Body of pancreas (tissue), 4 donors: ENCODE data around the gene METTL8. TPM values are rescaled to one million over a fixed set of nuclear protein-coding genes. Genes with fewer than 3 reads are reported as not detected.

ENCODE experiments used
- ATAC-seq: fragments of 150-250 bp; one replicate; pipeline ENCODE4 v1.9.1; 2016
- DNase-seq, 4 donors: peaks; one replicate each; pipeline ENCODE4 v3.0.0-alpha.2; 2019
- H3K27ac ChIP-seq, 4 donors: fragments of 200-600 bp; sonication (generic); 1 replicate in 3 of 4; 2 replicates in 1 of 4; pipeline versions ENCODE4 v1.5.1 to v1.6.1; 2016 to 2019; ENCODE audit warnings: mild to moderate bottlenecking in 1 of 4, mixed read lengths in 1 of 4, moderate library complexity in 1 of 4
- H3K27me3 ChIP-seq, 2 donors: fragments of 200-600 bp; sonication (generic); one replicate each; pipeline ENCODE4 v1.6.0; 2016; ENCODE audit warnings: mild to moderate bottlenecking in 1 of 2
- H3K36me3 ChIP-seq, 2 donors: fragments of 200-600 bp; sonication (generic); replicated peaks in 1 of 2; 2 replicates each; pipeline ENCODE4 v1.5.1; 2016; ENCODE audit warnings: low read depth in 2 of 2; ENCODE audit not compliant: insufficient read depth in 1 of 2
- H3K4me1 ChIP-seq: fragments of 200-600 bp; sonication (generic); one replicate; pipeline ENCODE4 v1.6.0; 2016
- H3K4me3 ChIP-seq, 2 donors: fragments of 200-600 bp; sonication (generic); 1 replicate in 1 of 2; 2 replicates in 1 of 2; pipeline ENCODE4 v1.5.1; 2016 to 2019
- H3K9me3 ChIP-seq, 3 donors: fragments of 200-600 bp; sonication (generic); 1 replicate in 2 of 3; 2 replicates in 1 of 3; pipeline ENCODE4 v1.5.1; 2016
- CTCF ChIP-seq, 7 experiments: fragments of 450-650 bp in 4 of 7; fragments of 200-600 bp in 3 of 7; sonication (generic) in 3 of 7; IDR thresholded peaks; one replicate each; pipeline ENCODE4 v1.5.1; 2016 to 2019; ENCODE audit warnings: antibody characterized with exemption in 7 of 7
- POLR2A ChIP-seq, 3 donors: fragments of 450-650 bp; IDR thresholded peaks; one replicate each; pipeline ENCODE4 v1.6.1; 2016; ENCODE audit warnings: antibody characterized with exemption in 3 of 3, mild to moderate bottlenecking in 2 of 3
- WGBS, 2 donors: methylation state at CpG; one replicate each; pipeline ENCODE4 v1.1.5; 2017; 5-methylcytosine and 5-hydroxymethylcytosine counted together
- intact Hi-C: fragments of 100-400 bp; cut with DNase I; formaldehyde crosslinking; loops from one replicate; pipeline ENCODE4 v1.15.1; 2023
- total RNA-seq, 2 donors: library from RNA; depleted of rRNA; stranded (reverse); fragments of >200 nt; gene quantifications; one replicate each; pipeline ENCODE4 v1.1.0, GENCODE V29; 2016

The METTL8 gene
- total RNA-seq, 2 donors from 2014 or later, result 14.8 to 17.4 TPM

DNA sequence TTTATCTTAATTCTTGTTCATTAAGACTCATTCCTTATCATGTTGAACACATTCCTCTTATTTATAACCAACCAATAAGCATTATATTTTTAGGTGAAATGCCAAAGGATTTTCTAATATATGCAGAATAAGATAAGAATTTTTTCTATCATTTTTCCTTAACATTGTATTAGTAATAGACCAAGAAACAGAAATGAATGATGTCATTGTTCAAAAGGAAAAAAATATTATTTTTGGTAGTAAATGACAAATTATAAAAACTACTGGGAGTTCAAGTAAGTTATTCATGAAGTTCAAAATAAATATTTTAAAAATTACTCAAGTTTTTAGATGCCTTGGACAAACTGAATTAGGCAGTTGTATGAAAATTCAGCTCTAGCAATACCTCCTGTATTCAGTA lies 25.7 kb upstream of the METTL8 start:
- H3K4me1 ChIP-seq, result no peaks in the 10 kb centered on the region
- TF ChIP-seq POLR2A (IDR thresholded peaks at IDR 0.05) (no peak), CTCF (IDR thresholded peaks at IDR 0.05) (no peak)
- H3K4me3 ChIP-seq, result no peak overlapping the region
- no peak overlapping the region for H3K27ac ChIP-seq
- H3K27me3 ChIP-seq, result no peaks in the 10 kb centered on the region
- DNase-seq (no peak), ATAC-seq (no peak)
- peaks cover 0 to 4% of the 10 kb centered on the region in 2 donors for H3K36me3 ChIP-seq
- intact Hi-C loops, result no loop called here
- no peaks in the 10 kb centered on the region for H3K9me3 ChIP-seq

DNA sequence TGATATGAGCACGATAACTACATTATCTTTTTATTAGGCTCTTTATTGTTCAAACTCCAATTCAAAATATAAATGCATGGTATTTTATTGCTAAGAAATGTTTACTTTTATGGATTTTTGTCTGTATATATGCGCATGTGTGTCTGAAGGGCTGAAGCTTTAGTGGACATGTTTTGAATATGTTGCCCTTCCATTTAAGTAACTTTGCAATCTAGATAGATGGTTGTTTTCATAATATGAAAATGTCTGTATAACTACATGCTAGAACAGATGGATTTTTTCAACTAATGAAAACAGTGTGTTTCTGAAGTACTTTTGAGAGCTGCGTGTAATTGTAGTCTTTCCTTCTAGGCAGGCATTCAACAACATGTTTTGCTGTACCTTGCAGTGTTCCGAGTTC lies 19.0 kb upstream of the METTL8 start:
- no peaks in the 10 kb centered on the region for H3K27me3 ChIP-seq
- H3K4me3 ChIP-seq, result no peak overlapping the region
- WGBS, 2 donors, result 95% methylated on average over 4 of the region's 4 CpGs
- H3K9me3 ChIP-seq, result no peaks in the 10 kb centered on the region
- TF ChIP-seq CTCF (IDR thresholded peaks at IDR 0.05) (no peak), POLR2A (IDR thresholded peaks at IDR 0.05) (no peak)
- ATAC-seq (no peak), DNase-seq (no peak)
- no peak overlapping the region for H3K27ac ChIP-seq
- H3K4me1 ChIP-seq, result no peaks in the 10 kb centered on the region
- H3K36me3 ChIP-seq, result peaks cover 0 to 8% of the 10 kb centered on the region in 2 donors
- intact Hi-C loops, result no loop called here

- no peaks in the 10 kb centered on the region for H3K9me3 ChIP-seq
- ATAC-seq, result no peak
- no peak overlapping the region for H3K4me3 ChIP-seq
- H3K36me3 ChIP-seq, result peaks cover 0 to 6% of the 10 kb centered on the region in 2 donors
- intact Hi-C loops, result no loop called here
- H3K27ac ChIP-seq, result no peak overlapping the region
- no peak for TF ChIP-seq CTCF (IDR thresholded peaks at IDR 0.05)
- TF ChIP-seq POLR2A (IDR thresholded peaks at IDR 0.05), result no peak
- H3K4me1 ChIP-seq, result no peaks in the 10 kb centered on the region
- no peaks in the 10 kb centered on the region for H3K27me3 ChIP-seq
- DNase-seq, result no peak
Observed at GRCh38 chr2:171451074-171451473, 17.3 kb upstream of the METTL8 start.

DNA sequence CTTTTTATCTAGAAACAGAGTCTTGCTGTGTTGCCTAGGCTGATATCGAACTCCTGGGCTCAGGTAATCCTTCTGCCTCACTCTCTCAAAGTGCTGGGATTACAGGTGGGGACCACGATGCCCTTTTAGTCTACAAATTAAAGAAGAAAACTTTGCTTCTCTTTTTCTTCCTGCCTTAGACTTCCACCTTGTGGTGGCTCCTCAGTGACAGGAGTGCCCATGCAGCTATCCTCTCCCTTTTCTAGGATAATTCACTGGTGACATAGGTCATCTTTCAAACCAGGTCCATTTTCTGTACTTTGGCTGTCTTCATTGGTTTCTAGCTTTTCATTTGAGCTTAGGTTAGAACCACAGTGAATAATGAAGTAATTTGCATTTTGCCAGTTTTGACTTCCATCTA lies 13.9 kb upstream of the METTL8 start:
- 68 to 92% methylated on average over 2 of the region's 2 CpGs for WGBS, 2 donors
- intact Hi-C loops, result no loop called here
- Histone ChIP-seq H3K36me3 (peaks cover 0 to 6% of the 10 kb centered on the region in 2 donors), H3K4me1 (no peaks in the 10 kb centered on the region), H3K9me3 (no peaks in the 10 kb centered on the region), H3K27ac (no peak overlapping the region), H3K27me3 (no peaks in the 10 kb centered on the region), H3K4me3 (no peak overlapping the region)
- TF ChIP-seq POLR2A (IDR thresholded peaks at IDR 0.05), result no peak
- TF ChIP-seq CTCF (IDR thresholded peaks at IDR 0.05), result no peak
- ATAC-seq (no peak), DNase-seq (no peak)

DNA sequence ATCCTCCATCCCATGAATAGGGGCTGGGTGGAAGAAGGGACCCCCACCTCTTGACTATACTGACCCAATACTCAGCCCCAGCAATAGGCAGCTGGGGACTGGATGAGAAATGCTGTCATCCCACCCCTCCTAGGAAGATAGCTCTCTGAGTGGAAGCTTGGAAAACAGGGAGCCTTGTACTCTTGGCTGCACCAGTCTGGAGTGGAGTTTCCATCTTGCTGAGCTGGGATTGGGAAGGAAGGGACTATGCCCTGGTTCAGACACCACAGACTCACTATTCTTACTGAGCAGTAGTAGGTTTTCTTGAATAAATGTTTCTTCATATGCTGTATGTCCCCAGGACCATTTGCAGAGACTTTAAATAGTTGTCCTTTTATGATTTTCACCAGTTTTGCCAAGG lies 7.7 kb upstream of the METTL8 start:
- Histone ChIP-seq H3K27ac (no peak overlapping the region), H3K36me3 (no peaks in the 10 kb centered on the region)
- no peak for ATAC-seq

More for the DNA sequence above, 7.7 kb upstream of the METTL8 start:
- Histone ChIP-seq H3K4me1 (no peaks in the 10 kb centered on the region), H3K4me3 (no peak overlapping the region), H3K27me3 (no peaks in the 10 kb centered on the region), H3K9me3 (no peaks in the 10 kb centered on the region)
- no peak for TF ChIP-seq CTCF (IDR thresholded peaks at IDR 0.05)
- TF ChIP-seq POLR2A (IDR thresholded peaks at IDR 0.05), result no peak
- no peak for DNase-seq
- intact Hi-C loops, result no loop called here
